Colon (tissue), 2 donors: ENCODE data around the gene IL1B.

Experiments used
- FAIRE-seq: peaks from 2 replicates; lab custom pipeline; 2012; peaks lifted over from hg19 to GRCh38; lab: Jason Lieb, UNC
- donor health status: control.
- donor health status: control.

IL1B gene

DNA sequence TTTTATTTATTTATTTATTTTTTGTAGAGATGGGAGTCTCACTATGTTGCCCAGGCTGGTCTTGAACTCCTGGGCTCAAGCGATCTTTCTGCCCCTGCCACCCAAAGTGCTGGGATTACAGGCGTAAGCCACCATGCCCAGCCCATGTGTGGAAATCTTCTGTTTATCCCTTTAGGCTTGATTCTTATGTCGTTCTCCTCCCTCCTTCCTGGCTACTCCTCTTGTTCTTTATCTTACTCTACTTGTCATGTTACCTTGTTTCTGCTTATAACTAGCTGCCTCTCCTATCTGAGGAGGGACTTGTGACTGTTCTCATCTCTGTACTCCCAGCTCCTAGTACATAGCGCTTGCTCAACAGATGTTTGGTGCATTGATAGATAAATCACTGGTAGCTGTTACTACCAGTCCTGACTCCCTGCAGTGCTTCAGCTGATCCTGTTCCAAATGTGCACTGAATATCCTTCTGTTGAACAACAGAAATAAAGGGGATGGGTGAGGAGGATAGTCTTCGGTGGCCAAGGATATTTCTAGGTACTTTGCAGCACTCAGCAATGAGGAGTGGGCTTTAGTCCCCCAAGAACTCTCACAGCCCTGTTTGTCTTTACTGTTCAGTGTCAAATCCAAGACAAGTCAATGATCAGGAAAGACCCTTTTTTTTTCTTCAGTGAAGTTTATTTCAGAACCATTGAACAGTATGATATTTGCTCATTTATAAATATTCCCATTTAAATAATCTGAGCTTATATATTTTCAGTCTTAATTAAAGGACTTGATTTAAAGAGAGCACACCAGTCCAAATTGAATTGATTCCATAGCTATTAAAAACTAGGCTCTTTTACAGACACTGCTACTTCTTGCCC, 7.2 kb downstream of the IL1B start:
- no peak for FAIRE-seq

DNA sequence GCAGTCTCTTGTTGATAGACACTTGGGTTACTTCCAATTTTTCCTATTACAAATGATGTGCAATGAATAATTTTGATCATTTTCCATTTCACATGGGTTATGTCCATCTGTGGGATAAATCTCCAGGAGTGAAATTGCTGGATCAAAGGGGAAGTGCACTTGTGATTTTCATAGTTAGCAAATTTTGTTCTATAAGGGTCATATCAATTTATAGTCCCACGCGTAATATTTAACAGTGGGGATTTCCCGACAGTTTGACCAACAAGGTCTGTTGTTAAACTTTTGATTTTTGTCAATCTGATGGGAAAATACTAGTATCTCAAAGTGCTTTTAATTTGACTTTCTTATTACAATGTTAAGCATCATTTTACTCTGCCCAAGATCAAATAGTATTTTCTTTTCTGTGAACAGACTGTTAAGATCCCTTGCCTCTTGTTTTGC, 8.3 kb downstream of the IL1B start:
- no peak for FAIRE-seq

DNA sequence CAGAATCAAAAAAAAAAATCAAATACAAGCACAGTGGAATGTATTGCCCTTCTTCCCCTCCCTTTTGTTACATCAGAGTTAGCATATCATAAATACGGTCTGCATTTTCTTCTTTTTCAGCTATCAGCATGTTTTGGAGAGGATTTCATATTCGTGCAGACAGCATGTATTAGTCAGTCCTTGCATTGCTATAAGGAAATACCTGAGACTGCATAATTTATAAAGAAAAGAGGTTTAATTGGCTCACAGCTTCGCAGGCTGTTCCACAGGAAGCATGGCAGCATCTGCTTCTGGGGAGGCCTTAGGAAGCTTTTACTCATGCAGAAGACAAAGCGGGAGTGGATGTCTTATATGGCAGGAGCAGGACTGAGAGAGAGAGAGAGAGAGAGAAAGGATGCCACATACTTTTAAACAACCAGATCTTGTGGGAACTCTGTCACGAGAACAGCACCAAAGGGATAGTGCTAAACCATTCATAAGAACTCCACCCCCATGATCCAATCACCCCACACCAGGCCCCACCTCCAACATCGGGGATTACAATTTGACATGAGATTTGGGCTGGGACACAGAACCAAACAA, 8.9 kb downstream of the IL1B start:
- no peak for FAIRE-seq

DNA sequence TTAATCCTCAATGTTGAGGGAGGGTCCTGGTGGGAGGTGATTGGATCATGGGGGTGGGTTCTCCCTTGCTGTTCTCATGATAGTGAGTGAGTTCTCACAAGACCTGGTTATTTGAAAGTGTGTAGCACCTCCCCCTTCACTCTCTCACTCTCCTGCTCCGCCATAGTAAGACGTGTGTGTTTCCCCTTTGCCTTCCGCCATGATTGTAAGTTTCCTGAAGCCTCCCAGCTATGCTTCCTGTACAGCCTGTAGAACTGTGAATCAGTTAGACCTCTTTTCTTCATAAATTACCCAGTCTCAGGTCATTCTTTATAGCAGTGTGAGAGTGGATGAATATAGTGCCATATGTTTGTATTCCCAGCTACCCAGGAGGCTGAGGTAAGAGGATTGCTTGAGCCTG, 9.6 kb downstream of the IL1B start:
- FAIRE-seq: no peak

DNA sequence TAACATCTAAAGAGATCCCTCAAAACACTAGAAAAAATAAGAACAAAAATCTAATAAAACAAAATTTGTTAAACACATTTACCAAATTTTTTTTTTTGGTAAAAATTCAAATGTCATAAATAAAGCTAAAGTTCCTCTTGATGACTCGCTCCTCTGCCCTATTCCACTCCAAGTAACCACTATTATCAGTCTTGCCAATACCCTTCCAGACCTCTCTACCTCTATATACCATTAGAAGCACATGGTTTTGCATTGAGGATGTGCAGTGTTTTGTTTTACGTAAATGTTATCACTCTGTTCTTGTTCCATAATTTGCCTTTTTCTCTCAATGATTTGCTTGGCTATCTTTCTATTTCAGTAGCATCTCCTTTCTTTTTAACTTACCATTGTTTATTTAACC, 10.9 kb downstream of the IL1B start:
- no peak for FAIRE-seq

DNA sequence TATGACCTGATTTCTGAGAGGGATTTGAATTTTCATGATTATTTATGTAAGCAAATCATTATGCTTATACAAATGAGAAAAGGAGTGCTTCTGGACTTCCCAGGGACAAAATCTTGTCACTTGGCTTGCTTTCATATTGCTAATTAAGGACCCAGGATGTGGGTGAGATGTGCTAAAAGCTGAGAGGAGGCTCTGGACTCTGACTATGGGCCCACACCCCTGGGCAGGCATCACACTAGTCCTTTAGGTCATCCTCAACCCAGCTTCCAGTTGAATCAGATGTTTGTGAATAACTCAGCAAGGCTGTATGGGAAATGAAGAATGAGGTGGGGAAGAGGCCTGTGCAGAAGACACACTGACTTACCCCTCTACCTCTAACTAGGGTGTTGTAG, 11.9 kb downstream of the IL1B start:
- FAIRE-seq: no peak

DNA sequence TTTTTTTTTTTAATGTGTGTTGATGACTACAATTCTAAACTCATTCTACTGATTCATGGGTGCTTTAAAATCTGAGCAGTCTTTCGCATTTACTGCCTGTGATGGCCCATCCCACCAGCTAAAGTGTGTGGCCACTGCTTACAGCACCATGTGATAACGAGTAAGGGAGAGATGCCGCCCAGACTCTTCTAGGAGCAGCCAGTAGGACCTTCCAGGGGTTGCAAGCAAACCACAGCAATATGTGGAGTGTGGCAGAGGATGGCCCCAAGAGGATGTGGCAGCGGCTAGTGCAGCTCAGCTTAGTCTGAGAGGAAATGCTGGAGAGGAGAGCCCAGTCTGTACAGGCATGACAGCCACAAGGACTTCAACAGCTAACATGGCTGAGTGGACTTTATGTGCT, 14.9 kb downstream of the IL1B start:
- no peak for FAIRE-seq

DNA sequence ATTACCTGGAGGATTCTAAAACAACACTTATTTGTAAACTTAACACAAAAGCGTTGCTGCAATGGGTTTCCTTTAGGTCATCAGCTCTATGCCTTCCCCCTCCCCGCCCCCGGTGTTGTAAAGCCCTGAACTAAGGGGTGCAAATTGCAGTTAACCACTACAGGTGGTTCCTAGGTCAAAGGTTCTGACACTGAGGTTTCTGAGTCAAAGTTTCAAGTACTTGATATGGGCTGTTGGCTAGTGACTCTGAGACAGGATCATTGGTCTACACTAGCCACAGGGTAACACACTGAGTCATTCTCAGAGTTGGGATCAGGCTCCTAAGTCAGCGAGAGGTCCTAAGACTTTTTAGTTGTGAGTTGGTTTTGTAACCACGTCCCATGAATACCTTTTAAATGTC, 15.4 kb downstream of the IL1B start:
- FAIRE-seq: no peak

DNA sequence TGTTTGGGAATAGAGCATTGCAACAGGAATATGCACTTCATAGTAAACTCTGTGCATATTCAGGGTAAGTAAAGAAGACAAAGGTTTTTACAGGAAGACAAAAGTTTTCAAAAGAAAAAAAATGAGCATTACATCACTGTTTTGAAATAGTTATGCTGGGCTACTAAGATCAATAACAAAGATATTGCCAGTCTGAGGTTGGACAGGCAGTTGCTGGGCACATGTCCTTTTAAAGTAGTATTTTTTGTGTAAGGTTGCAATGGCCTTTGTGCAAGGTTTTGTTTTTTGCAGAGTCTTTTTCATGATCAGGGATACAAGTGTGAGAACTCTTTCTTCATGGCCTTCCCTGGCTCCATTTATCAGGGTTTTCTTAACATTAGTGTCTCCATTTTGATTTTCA, 16.2 kb downstream of the IL1B start:
- FAIRE-seq: no peak

DNA sequence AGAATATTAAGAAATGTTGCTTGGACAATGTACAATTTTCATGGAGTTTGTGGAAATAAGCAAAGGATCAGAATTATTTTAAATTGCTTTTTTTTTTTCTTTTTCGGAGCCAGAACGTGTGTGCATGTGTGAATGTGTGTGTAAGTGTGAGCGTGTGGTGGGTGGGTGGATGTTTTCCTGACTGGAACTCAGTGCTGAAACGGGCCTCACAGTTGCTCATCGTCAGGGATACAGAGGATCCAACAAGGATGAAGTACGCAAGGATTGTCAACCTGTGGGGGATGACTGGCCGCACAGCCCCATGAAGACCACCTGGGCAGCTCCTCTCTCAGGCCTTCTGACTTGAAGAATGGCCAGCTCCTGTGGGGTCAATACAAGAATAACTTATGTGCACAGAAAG, 17.5 kb downstream of the IL1B start:
- FAIRE-seq: no peak

DNA sequence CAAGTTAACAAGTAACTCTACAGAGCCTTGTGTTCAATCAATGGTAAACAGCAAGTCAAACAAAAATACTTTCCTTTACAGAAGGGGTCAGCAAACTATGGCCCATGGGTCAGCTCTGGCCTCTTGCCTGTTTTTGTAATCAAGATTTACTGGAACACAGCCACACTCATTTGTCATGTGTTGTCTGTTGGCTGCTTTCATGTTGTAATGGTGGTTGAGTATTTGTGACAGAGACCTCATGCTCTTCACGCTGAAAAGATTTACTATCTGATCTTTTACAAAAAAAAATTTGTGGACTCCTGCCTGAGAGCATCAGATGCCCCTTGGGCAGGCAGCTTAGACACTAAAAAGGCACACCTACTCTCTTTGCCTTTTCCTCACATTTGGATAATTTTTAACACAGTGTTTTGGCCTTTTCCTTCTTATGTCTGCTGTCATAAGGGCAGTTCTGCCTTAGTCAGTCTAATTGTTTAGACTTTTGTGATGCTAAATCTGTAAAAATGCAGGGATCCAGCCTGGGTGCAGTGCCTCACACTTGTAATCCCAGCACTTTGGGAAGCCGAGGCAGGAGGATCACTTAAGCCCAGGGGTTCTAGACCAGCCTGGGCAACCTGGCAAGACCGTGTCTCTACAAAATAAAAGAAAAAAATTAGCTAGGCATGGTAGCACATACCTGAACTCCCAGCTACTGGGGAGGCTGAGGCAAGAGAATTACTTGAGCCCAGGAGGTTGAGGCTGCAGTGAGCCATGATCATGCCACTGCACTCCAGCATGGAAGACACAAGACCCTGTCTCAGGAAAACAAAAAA, 18.3 kb downstream of the IL1B start:
- no peak for FAIRE-seq

DNA sequence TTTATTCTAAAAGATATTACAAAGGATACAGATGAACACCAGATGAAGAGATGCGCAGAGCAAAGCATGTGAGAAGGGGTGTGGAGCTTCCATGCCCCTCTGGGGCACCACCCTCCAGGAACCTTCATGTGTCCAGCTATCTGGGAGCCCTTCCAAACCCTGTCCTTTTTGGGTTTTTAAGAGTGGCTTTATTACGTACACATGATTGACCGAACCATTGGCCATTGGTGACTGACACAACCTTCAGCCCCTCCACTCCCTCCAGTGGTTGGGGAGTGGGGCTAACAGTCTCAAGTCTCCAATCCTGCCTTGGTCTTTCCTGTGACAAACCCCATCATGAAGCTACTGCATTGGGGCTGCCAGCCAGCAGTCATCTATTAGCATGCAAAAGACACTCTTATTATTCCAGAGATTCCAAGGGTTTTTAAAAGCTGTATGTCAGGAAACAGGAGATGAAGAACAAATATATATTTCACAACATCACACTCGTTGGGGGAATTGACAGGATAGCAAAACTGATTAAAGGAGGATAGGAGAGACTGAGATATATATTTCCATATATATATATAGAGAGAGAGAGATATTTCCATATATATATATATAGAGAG, 19.4 kb downstream of the IL1B start:
- FAIRE-seq: no peak

DNA sequence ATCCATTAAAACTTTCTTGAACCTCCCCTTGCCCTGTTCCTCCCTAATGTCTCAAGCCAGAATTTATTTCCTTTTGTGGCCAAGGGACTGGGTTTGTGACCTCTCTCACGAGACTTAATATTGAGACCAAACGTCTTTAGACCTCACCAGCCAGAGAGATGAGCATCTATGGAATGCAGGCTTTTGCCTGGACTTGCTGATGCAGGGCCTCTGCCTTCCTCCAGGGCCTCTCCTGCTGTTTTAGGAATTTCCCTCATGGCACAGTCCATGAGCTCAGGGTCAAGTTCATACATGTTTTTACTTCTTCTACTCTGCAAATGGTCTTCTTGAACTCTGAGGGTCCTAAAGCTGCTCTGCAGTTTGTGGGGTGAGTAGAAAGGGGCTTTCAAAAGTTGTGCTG, 22.3 kb downstream of the IL1B start:
- FAIRE-seq: no peak

DNA sequence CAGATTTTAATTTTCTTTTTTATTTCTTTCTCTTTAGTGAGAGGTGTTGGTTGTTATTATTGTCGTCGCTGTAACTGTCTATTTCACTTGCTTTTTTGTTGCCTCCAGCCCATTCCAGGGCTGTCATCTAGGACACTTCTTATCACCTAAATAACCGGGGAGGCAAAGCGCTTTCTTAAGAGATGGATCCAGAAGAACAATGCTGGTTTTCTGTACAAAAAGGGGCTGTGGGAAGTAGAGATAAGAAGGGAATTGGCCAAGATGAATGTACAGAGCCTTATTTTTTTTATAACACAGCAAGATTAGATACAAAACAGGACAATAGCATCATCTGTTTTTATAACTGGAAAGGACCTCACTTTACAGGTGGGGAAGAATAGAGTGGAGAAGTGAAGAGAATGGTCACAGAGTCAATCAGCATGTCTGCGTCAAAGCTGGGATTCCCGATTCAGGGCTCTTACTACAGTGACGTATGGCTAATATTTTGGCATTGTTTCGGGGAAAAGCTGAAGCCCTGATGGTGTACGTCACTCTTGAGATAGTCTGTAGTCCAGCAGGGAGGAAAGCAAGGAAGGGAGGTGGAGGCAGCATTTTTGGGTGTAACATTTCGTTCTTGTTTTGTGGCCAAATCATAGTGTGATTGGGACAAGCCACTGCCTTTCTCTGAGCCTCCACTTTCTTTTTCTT, 23.2 kb downstream of the IL1B start:
- no peak for FAIRE-seq

DNA sequence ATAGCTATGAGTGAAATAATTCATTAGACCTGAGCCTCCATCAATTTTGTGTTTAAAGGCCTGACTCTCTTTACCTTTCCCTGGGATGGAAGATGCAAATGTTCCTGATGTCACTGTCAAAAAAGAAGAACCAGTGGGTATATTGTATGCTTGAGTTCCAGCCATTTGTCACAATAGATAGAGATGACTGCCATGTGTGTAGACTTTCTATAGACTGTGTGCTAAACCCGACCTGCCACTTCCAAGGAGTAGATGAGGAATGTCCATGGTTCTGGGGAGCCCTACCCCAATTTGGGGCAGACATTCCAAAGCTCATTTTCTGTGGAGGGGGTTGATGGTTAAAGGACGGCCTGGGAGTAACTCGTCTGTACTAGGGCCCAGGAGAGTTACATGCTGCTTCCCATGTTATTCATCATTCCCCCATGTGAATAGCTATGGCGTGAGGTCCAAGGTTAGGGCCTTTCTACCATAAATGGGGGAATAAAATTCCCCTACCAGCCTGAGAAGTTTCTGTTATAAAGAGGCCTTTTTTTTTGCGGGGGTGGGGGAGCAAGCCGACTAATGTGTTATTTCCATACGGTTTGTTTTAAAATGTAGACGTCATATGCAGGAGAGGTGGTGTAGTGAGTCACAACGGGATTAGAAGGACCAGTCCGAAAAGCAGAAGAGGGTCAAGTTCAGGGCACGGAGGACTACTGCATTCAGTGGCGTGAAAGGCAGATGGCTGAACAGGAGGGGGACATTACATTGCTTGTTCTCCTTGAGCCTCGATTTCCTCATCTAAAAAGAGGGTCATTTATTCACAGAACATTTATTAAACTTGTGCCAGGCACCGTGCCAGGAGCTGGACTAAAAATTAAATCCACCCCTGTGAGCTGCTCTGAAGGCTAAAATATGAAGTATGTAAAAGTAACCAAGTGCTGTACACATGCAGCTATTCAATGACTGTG, 24.0 kb downstream of the IL1B start:
- no peak for FAIRE-seq

DNA sequence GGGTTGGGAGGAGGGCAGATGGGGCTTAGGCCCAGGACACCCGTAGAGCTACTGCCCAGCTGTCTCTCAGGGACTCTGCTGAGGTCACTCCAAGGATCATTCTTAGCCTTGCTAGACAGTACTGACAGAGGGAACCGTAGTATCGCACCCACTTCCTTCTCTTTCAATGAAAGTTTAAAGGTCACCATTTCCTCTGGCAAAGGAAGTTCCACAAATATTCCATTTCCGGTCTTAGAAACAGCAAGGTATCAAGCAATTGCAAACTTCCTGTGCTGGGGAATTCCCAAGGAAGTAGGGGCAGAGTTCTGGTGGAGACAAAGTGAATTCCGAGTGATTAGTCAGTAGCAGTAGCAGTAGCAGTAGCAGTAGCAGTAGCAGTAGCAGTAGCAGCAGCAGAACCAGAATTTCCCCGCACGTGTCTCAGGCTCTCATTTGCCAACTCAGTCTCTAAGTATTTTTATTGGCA, 24.7 kb downstream of the IL1B start:
- no peak for FAIRE-seq

DNA sequence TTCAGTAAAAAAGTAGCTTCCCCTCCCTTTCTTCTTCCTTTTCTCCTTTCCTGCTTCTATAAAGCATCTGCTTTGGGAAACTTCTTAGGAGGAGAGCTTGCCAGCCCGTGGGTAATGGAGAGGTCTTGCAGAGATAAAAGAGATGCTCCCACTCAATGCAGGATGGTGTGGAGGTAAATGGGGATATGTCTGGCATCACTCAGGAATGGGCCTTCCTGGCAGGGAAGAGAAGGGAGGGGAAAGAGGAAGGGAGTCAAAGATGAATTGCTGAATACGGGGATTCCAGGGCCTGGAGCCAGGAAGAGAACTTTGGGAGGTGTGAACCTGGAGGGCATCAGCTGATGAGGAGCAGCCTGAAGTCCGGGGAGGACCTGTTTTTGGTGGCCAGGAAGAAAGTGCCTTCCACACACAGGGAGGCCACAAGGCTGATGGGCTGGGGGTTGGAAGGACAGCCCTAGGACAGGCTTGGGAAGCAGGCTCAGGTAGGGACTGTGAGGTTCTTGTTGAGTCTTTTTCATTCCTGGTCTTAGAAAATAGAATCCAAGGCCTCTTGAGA, 25.2 kb downstream of the IL1B start:
- no peak for FAIRE-seq

DNA sequence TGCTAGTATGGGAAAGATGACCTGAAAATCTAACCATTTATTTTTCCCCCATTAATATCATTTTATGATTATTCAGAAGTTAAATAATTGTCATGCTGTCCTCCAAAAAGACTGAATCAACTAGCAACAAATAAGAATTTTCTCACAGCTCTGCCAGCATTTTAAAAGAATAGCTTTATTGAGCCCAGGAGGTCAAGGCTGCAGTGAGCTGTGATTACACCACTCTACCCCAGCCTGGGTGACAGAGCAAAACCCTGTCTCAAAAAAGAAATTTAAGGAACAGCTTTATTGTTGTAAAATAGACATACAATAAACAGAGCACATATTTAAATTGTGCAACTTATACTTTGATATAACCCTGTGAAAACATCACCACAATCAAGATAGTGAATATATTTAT, 27.5 kb downstream of the IL1B start:
- FAIRE-seq: no peak

DNA sequence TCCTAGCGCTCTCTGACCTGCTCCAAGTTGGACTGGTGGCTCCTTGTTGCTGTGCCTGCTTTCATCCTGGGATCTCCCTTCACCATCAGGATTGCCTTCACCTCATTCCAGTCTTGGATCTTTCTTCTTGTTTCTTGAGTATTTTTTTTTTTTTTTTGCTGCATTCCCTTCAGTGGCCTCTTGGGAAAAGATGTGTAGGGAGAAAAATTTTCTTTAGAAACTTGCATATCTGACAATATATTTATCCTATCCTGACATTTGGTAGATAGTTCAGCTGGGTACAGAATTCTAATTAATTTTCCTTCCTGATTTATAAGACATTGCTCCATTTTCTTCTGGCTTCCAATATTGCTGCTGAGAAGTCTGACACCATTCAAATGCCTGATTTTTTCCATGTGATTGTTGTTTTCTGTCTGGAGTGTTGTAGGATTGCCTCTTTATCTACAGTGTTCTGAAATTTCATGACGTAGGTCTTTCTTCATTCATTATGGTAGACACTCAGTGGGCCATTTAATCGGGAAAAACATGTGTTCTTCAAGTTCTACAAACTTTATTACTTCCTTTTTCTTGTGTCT, 29.3 kb downstream of the IL1B start:
- no peak for FAIRE-seq

DNA sequence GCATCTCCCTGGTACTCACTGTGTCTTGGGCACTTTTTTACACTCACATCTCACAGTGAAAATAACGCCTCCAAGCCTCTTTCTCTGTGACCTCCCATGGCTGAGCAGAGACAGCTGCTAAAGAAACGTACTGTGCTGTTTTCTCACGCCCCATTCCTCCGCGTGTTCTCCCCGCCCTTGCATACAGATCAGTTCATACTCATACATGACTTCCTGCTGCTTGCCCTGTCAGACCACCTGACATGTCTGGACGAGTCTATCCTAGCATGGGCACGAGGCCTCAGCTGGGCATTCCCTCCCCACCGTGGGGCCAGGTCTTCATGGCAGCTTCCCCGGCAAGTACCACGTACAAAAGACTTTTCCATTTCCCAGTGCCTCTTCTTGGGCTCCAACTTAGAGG, 31.0 kb downstream of the IL1B start:
- FAIRE-seq: no peak
